ENCODE data around the gene ERFL. TPM values are rescaled to one million over a fixed set of nuclear protein-coding genes. Genes with fewer than 3 reads are reported as not detected.

Gene ERFL
- polyA plus RNA-seq, 1 of the 3 experiments (the other 2 are of a cell fraction): 0.07 TPM

- Histone ChIP-seq H3K9me2 (no peaks in the 10 kb centered on the region), H3F3A (replicated peaks; ENCODE audit: insufficient read depth) (peaks cover 3% of the 10 kb centered on the region), H3K27me3 (ENCODE audit: insufficient read depth) (peaks cover 4% of the 10 kb centered on the region; the same call in 1 of the 2 replicates), H4K20me1 (ENCODE audit: insufficient read depth) (0 out of 2 replicates have a peak, but pooled peaks cover 5% of the 10 kb centered on the region), H3K9me3 (no peaks in the 10 kb centered on the region), H3K4me2 (no peak overlapping the region), H3K27ac (ENCODE audit: low read depth in 2 of 2, low read length in 1 of 2) (no peak overlapping the region), H3K4me3 (ENCODE audit: low read depth in 2 of 2, low read length in 1 of 2) (no peak overlapping the region), H3K36me3 (replicated peaks in 1 of 2; ENCODE audit: control insufficient read depth in 1 of 2, insufficient read depth in 2 of 2, low read length in 1 of 2) (peaks cover 6 to 43% of the 10 kb centered on the region in 2 experiments), H3K9ac (no peak overlapping the region), H3K4me1 (ENCODE audit: control insufficient read depth in 1 of 2, insufficient read depth in 2 of 2, low read depth in 1 of 2, low read length in 1 of 2) (peaks cover 0 to 13% of the 10 kb centered on the region in 2 experiments; a peak in 1 of 4 replicates), H3K79me2 (ENCODE audit: insufficient read depth) (no peaks in the 10 kb centered on the region), H2AFZ (ENCODE audit: low read depth) (no peak overlapping the region)
- ChIA-PET CTCF (interaction anchor here (0.8 to 2.0 kb wide), 3 partner anchors 27 to 45 kb away, joined by 3 to 10 read pairs (median 3); no protein-coding TSS in a partner anchor), POLR2A (no interaction called here)
- DNase-seq: peak; percentile 75
- no peak for TF ChIP-seq TAF1 (IDR thresholded peaks at IDR 0.05; ENCODE audit: borderline replicate concordance, low read depth, low read length)
- TF ChIP-seq GABPA (IDR thresholded peaks at IDR 0.05; ENCODE audit: low read depth): no peak
- TF ChIP-seq NFIC (IDR thresholded peaks at IDR 0.05; ENCODE audit: borderline replicate concordance): no peak
- no peak for TF ChIP-seq FOXM1 (IDR thresholded peaks at IDR 0.05; ENCODE audit: low read depth)
- TF ChIP-seq PBX3 (IDR thresholded peaks at IDR 0.05): no peak
- TF ChIP-seq CHD2 (IDR thresholded peaks at IDR 0.05; ENCODE audit: low read length, partially characterized antibody): no peak
- TF ChIP-seq RCOR1 (IDR thresholded peaks at IDR 0.05; ENCODE audit: low read length): no peak
- no peak for TF ChIP-seq JUND (IDR thresholded peaks at IDR 0.05)
- TF ChIP-seq EZH2phosphoT487 (IDR thresholded peaks at IDR 0.05; ENCODE audit: borderline replicate concordance, low read depth): no peak
- TF ChIP-seq TEAD4 (IDR thresholded peaks at IDR 0.05; ENCODE audit: borderline replicate concordance, insufficient read depth): no peak
- TF ChIP-seq USF1 (IDR thresholded peaks at IDR 0.05; ENCODE audit: borderline replicate concordance, low read depth): no peak
- 78% methylated on average over 21 of the region's 21 CpGs for WGBS (ENCODE audit: low lambda C conversion rate)
Observed at GRCh38 chr19:41906916-41907680, 21.2 kb downstream of the ERFL start.

- Histone ChIP-seq H3K4me3 (ENCODE audit: low read depth in 2 of 2, low read length in 1 of 2) (no peak overlapping the region), H4K20me1 (ENCODE audit: insufficient read depth) (0 out of 2 replicates have a peak, but pooled peaks cover 5% of the 10 kb centered on the region), H3K79me2 (ENCODE audit: insufficient read depth) (no peaks in the 10 kb centered on the region), H3K9me2 (no peaks in the 10 kb centered on the region), H3F3A (replicated peaks; ENCODE audit: insufficient read depth) (peaks cover 3% of the 10 kb centered on the region), H3K27me3 (ENCODE audit: insufficient read depth) (no peaks in the 10 kb centered on the region), H3K9me3 (no peaks in the 10 kb centered on the region), H3K4me1 (ENCODE audit: control insufficient read depth in 1 of 2, insufficient read depth in 2 of 2, low read depth in 1 of 2, low read length in 1 of 2) (peaks cover 0 to 13% of the 10 kb centered on the region in 2 experiments; a peak in 1 of 4 replicates), H3K9ac (no peak overlapping the region), H2AFZ (ENCODE audit: low read depth) (no peak overlapping the region), H3K36me3 (replicated peaks in 1 of 2; ENCODE audit: control insufficient read depth in 1 of 2, insufficient read depth in 2 of 2, low read length in 1 of 2) (peaks cover 11 to 49% of the 10 kb centered on the region in 2 experiments), H3K4me2 (no peak overlapping the region), H3K27ac (ENCODE audit: low read depth in 2 of 2, low read length in 1 of 2) (peak overlapping the region in 1 of 2 experiments; percentile 14; a peak in 1 of 4 replicates)
- POLR2A ChIA-PET: no interaction called here
- 89% methylated on average over 8 of the region's 9 CpGs for WGBS (ENCODE audit: low lambda C conversion rate)
- CTCF ChIA-PET: interaction anchor here (1.0 kb wide), 2 partner anchors 28 to 29 kb away, joined by 3 to 4 read pairs; no protein-coding TSS in a partner anchor
- DNase-seq: peak; percentile 66
- no peak for TF ChIP-seq MXI1 (IDR thresholded peaks at IDR 0.05; ENCODE audit: low read depth, low read length)
- no peak for TF ChIP-seq NRF1 (IDR thresholded peaks at IDR 0.05; ENCODE audit: low read depth, low read length)
- no peak for TF ChIP-seq FOXM1 (IDR thresholded peaks at IDR 0.05; ENCODE audit: low read depth)
Observed at GRCh38 chr19:41906271-41906670, 22.0 kb downstream of the ERFL start.
